GM12874 (cell line): ENCODE measurements around the gene KIAA1586.

Experiments used
- CTCF ChIP-seq: IDR thresholded peaks from 2 replicates; pipeline ENCODE4 v1.5.1; 2011; ENCODE audit warnings: low read depth, mild to moderate bottlenecking, control low read depth, low read length, moderate library complexity; ENCODE audit not compliant: insufficient read depth

KIAA1586 gene

DNA sequence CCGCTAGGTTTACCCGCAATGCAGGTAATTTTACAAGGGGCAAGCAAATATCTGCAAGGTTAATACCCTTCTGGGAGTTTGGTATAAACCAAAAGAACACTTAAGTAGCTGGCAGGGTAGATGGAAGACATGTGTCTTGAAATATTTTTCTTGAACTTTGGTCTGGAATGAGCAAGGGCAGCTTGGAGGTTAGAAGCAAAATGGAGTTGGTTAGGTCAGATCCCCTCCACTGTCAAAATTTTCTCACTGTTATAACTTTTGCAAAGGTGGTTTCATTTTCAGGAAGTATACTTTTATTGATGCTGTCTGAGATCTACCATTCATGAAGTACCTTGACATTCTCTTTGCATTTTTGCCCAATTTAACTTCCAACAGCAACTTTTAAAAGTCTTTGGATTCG lies 13.3 kb upstream of the KIAA1586 start:
- TF ChIP-seq CTCF, result no peak

- no peak for TF ChIP-seq CTCF
Observed at GRCh38 chr6:57035549-57035948, 10.9 kb upstream of the KIAA1586 start.

DNA sequence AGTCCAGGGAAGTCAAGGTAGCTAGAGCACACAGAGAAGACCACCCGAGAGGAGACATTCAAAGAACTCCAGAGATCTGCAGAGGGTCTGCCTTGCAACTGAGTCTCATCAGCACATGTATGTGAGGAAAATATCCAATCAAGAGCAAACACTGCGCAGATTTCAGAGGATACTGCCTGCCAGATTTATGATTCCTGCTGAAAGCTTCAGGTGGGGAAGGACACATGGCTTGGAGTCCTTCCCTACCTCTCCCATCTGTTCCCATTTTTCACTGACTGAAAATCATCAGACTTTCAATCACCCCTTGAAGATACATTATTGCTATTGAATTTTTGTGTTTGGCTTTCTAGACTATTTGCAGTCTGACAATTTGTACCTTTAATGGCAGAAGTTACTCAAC lies 7.6 kb upstream of the KIAA1586 start:
- TF ChIP-seq CTCF, result no peak

GRCh38 chr6:57040011-57040410 lies 6.5 kb upstream of the KIAA1586 start:
- TF ChIP-seq CTCF, result 0 out of 2 replicates have a peak, but pooled peaks have one; percentile 3

DNA sequence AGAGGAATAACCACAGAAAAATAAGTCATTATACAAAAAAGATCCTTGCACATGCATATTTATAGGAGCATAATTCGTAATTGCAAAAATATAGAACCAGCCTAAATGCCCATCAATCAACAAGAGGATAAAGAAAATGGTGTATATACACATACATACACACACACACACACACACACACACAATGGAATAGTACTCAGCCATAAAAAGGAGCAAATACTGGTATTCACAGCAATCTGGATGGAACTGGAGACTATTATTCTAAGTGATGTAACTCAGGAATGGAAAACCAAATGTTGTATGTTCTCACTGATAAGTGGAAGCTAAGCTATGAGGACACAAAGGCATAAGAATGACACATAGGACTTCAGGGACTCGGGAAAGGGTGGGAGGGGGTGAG lies 1.9 kb upstream of the KIAA1586 start:
- no peak for TF ChIP-seq CTCF

- TF ChIP-seq CTCF, result no peak
Observed at GRCh38 chr6:57048577-57048976, 2.1 kb downstream of the KIAA1586 start.

- no peak for TF ChIP-seq CTCF
Observed at GRCh38 chr6:57063847-57064246, 17.4 kb downstream of the KIAA1586 start.

DNA sequence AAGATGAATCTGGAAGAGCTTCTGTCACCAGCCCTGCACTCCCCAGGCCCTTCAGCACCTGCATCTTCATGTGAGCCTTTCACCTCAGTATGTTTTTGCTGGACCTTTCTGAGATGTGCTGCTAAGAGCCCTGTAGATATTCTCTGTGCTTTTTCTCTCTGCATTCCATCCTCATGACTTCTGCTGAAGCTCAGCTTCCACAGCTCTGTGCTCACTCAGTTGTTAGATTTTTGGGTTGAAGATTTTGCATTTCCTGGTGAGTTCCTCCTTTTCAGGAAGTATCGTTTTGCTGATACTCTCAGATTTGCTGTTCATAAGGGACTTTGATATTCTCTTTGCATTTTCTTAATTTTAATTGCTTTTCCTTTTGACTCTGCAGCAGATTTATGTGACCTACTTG lies 18.3 kb downstream of the KIAA1586 start:
- TF ChIP-seq CTCF, result no peak
